H9 (cell line): ENCODE data around the gene DICER1. TPM values are rescaled to one million over a fixed set of nuclear protein-coding genes. Genes with fewer than 3 reads are reported as not detected.

ENCODE experiments used
- DNase-seq: peaks from one replicate; pipeline ENCODE4 v3.0.0-alpha.2; 2017
- H2AFZ ChIP-seq: one replicate; pipeline ENCODE4 v1.6.1; 2013; ENCODE audit warnings: mild to moderate bottlenecking, low read length, control low read depth, moderate library complexity
- H2AK5ac ChIP-seq: 2 replicates; pipeline ENCODE4 v1.6.1; 2013; ENCODE audit warnings: low read length, control low read depth, mixed read lengths; ENCODE audit not compliant: insufficient read length
- H2BK120ac ChIP-seq: one replicate; pipeline ENCODE4 v1.6.1; 2013; ENCODE audit warnings: low read depth, mild to moderate bottlenecking, low read length, control low read depth, inconsistent platforms; ENCODE audit not compliant: poor library complexity, severe bottlenecking
- H2BK12ac ChIP-seq: 2 replicates; pipeline ENCODE4 v1.6.1; 2013; ENCODE audit warnings: low read length, control low read depth, mixed read lengths, low read depth; ENCODE audit not compliant: insufficient read length
- H2BK15ac ChIP-seq: 2 replicates; pipeline ENCODE4 v1.6.1; 2013; ENCODE audit warnings: low read depth, low read length, control low read depth
- H2BK20ac ChIP-seq: one replicate; pipeline ENCODE4 v1.6.1; 2013; ENCODE audit warnings: low read depth, mild to moderate bottlenecking, low read length, control low read depth, inconsistent platforms; ENCODE audit not compliant: poor library complexity, severe bottlenecking
- H2BK5ac ChIP-seq: 2 replicates; pipeline ENCODE4 v1.6.1; 2013; ENCODE audit warnings: low read length, control low read depth, mixed read lengths; ENCODE audit not compliant: insufficient read length
- H3K14ac ChIP-seq: 2 replicates; pipeline ENCODE4 v1.6.1; 2013; ENCODE audit warnings: low read length, control low read depth; ENCODE audit not compliant: insufficient read depth
- H3K18ac ChIP-seq: 2 replicates; pipeline ENCODE4 v1.6.1; 2013; ENCODE audit warnings: low read depth, mild to moderate bottlenecking, mixed read lengths, low read length, control low read depth; ENCODE audit not compliant: insufficient read length
- H3K23ac ChIP-seq: 2 replicates; pipeline ENCODE4 v1.6.1; 2013; ENCODE audit warnings: low read length, control low read depth, mixed read lengths, low read depth; ENCODE audit not compliant: insufficient read length
- H3K23me2 ChIP-seq: 2 replicates; pipeline ENCODE4 v1.6.1; 2013; ENCODE audit warnings: low read depth, mild to moderate bottlenecking, mixed read lengths, low read length, control low read depth; ENCODE audit not compliant: insufficient read length, poor library complexity, severe bottlenecking
- H3K27ac ChIP-seq: 2 replicates; pipeline ENCODE4 v1.5.1; 2013; ENCODE audit warnings: low read length, control low read depth, mixed read lengths, low read depth; ENCODE audit not compliant: insufficient read length
- H3K27me3 ChIP-seq: 2 replicates; pipeline ENCODE4 v1.6.1; 2013; ENCODE audit warnings: low read length, control low read depth, inconsistent platforms; ENCODE audit not compliant: insufficient read depth
- H3K4ac ChIP-seq: 2 replicates; pipeline ENCODE4 v1.6.1; 2013; ENCODE audit warnings: low read depth, mild to moderate bottlenecking, control low read depth, inconsistent platforms, low read length, moderate library complexity
- H3K4me1 ChIP-seq: 2 replicates; pipeline ENCODE4 v1.6.1; 2013; ENCODE audit warnings: low read length, control low read depth, inconsistent platforms; ENCODE audit not compliant: insufficient read depth
- H3K4me2 ChIP-seq: 2 replicates; pipeline ENCODE4 v1.6.1; 2013; ENCODE audit warnings: low read length, control low read depth, mixed read lengths; ENCODE audit not compliant: insufficient read length, insufficient read depth
- H3K56ac ChIP-seq: 2 replicates; pipeline ENCODE4 v1.6.1; 2013; ENCODE audit warnings: low read depth, mild to moderate bottlenecking, mixed read lengths, low read length, control low read depth; ENCODE audit not compliant: insufficient read length
- H3K79me1 ChIP-seq: 2 replicates; pipeline ENCODE4 v1.6.1; 2013; ENCODE audit warnings: low read depth, mild to moderate bottlenecking, moderate library complexity, low read length, control low read depth, inconsistent platforms; ENCODE audit not compliant: insufficient read depth, poor library complexity, severe bottlenecking
- H3K79me2 ChIP-seq: 2 replicates; pipeline ENCODE4 v1.6.1; 2013; ENCODE audit warnings: low read length, control low read depth, inconsistent platforms; ENCODE audit not compliant: insufficient read depth
- H3K9ac ChIP-seq: 2 replicates; pipeline ENCODE4 v1.6.1; 2013; ENCODE audit warnings: low read length, control low read depth, mixed read lengths; ENCODE audit not compliant: insufficient read length; ENCODE audit errors: extremely low read depth
- H3K9me3 ChIP-seq: one replicate; pipeline ENCODE4 v1.6.1; 2013; ENCODE audit warnings: low read depth, low read length, inconsistent platforms; ENCODE audit not compliant: control insufficient read depth
- H3T11ph ChIP-seq: one replicate; pipeline ENCODE4 v1.6.1; 2013; ENCODE audit warnings: mild to moderate bottlenecking, low read length, control low read depth, inconsistent platforms
- H4K20me1 ChIP-seq: one replicate; pipeline ENCODE4 v1.6.1; 2013; ENCODE audit not compliant: control insufficient read depth, insufficient read length, insufficient read depth
- H4K5ac ChIP-seq: 2 replicates; pipeline ENCODE4 v1.6.1; 2013; ENCODE audit warnings: low read depth, mild to moderate bottlenecking, mixed read lengths, low read length, control low read depth; ENCODE audit not compliant: insufficient read length
- H4K8ac ChIP-seq: replicated peaks from 2 replicates; pipeline ENCODE4 v1.6.1; 2013; ENCODE audit warnings: low read length, control low read depth, mixed read lengths, low read depth; ENCODE audit not compliant: insufficient read length
- H4K91ac ChIP-seq: 2 replicates; pipeline ENCODE4 v1.6.1; 2013; ENCODE audit warnings: low read depth, mild to moderate bottlenecking, moderate library complexity, mixed read lengths, low read length, control low read depth; ENCODE audit not compliant: insufficient read length
- H3K27ac Mint-ChIP-seq, 3 experiments: 2 replicates in 2 of 3; 3 replicates in 1 of 3; pipeline ENCODE4 v1.8.0; 2020 to 2021; ENCODE audit warnings: mixed read lengths in 3 of 3, mild to moderate bottlenecking in 1 of 3, moderate library complexity in 1 of 3
- H3K27me3 Mint-ChIP-seq: 2 replicates; pipeline ENCODE4 v1.8.0; 2021; ENCODE audit warnings: low read depth, mild to moderate bottlenecking, moderate library complexity, mixed read lengths
- H3K36me3 Mint-ChIP-seq, 3 experiments: 2 replicates in 2 of 3; 3 replicates in 1 of 3; pipeline ENCODE4 v1.8.0; 2020 to 2021; ENCODE audit warnings: low read depth in 3 of 3, mixed read lengths in 3 of 3; ENCODE audit not compliant: insufficient read depth in 1 of 3
- H3K4me1 Mint-ChIP-seq, 2 experiments: 2 replicates each; pipeline ENCODE4 v1.8.0; 2020; ENCODE audit warnings: mixed read lengths in 2 of 2
- H3K4me3 Mint-ChIP-seq, 2 experiments: 2 replicates in 1 of 2; 3 replicates in 1 of 2; pipeline ENCODE4 v1.8.0; 2020 to 2021; ENCODE audit warnings: mild to moderate bottlenecking in 2 of 2, mixed read lengths in 2 of 2, moderate library complexity in 1 of 2
- H3K9me3 Mint-ChIP-seq, 2 experiments: 2 replicates in 1 of 2; 3 replicates in 1 of 2; pipeline ENCODE4 v1.8.0; 2020; ENCODE audit warnings: mild to moderate bottlenecking in 2 of 2, mixed read lengths in 2 of 2, moderate library complexity in 1 of 2
- WGBS: extraction: QIAGEN DNeasy Blood & Tissue Kit; methylation state at CpG from one replicate; pipeline ENCODE4 v1.1.7; 2013; ENCODE audit warnings: missing lambda C conversion rate, low lambda C conversion rate, mixed read lengths; ENCODE audit not compliant: insufficient read length; ENCODE audit errors: extremely low coverage; 5-methylcytosine and 5-hydroxymethylcytosine counted together
- total RNA-seq: library from RNA; stranded (reverse); gene quantifications from 2 replicates; pipeline ENCODE4 v1.2.1, GENCODE V29; 2021
- TF ChIP-seq, protein P1 (sequence below): fragments of 200-600 bp; sonication (generic); conservative IDR thresholded peaks from 3 replicates; pipeline ENCODE4 v1.8.0; 2021; ENCODE audit warnings: antibody characterized with exemption, mild to moderate bottlenecking

The DICER1 gene
- total RNA-seq, 1 experiment from 2014 or later = 57.0 TPM

GRCh38 chr14:95056476-95056875 lies 100.9 kb downstream of the DICER1 start:
- TF ChIP-seq, protein P1, sequence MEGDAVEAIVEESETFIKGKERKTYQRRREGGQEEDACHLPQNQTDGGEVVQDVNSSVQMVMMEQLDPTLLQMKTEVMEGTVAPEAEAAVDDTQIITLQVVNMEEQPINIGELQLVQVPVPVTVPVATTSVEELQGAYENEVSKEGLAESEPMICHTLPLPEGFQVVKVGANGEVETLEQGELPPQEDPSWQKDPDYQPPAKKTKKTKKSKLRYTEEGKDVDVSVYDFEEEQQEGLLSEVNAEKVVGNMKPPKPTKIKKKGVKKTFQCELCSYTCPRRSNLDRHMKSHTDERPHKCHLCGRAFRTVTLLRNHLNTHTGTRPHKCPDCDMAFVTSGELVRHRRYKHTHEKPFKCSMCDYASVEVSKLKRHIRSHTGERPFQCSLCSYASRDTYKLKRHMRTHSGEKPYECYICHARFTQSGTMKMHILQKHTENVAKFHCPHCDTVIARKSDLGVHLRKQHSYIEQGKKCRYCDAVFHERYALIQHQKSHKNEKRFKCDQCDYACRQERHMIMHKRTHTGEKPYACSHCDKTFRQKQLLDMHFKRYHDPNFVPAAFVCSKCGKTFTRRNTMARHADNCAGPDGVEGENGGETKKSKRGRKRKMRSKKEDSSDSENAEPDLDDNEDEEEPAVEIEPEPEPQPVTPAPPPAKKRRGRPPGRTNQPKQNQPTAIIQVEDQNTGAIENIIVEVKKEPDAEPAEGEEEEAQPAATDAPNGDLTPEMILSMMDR = no peak

More at GRCh38 chr14:95056476-95056875, 100.9 kb downstream of the DICER1 start:
- no peak for DNase-seq
- H3K4me1 Mint-ChIP-seq = peaks cover 0 to 17% of the 10 kb centered on the region in 2 experiments; a peak in 3 of 4 replicates
- H4K5ac ChIP-seq = no peak overlapping the region
- no peak overlapping the region for H3K27ac Mint-ChIP-seq
- no peaks in the 10 kb centered on the region for H3K9me3 ChIP-seq
- no peak overlapping the region for H4K8ac ChIP-seq
- H3K23ac ChIP-seq = no peak overlapping the region
- H3K4me3 Mint-ChIP-seq = no peak overlapping the region
- no peaks in the 10 kb centered on the region for H3K4me1 ChIP-seq
- H3K9me3 Mint-ChIP-seq = no peaks in the 10 kb centered on the region
- H2AK5ac ChIP-seq = no peak overlapping the region
- H2BK5ac ChIP-seq = no peak overlapping the region
- no peaks in the 10 kb centered on the region for H3K79me2 ChIP-seq
- no peak overlapping the region for H2AFZ ChIP-seq
- peaks cover 1% of the 10 kb centered on the region for H3K27me3 Mint-ChIP-seq
- no peak overlapping the region for H3K14ac ChIP-seq
- no CpG with 5 or more reads among the region's 10 CpGs for WGBS
- H3K79me1 ChIP-seq = no peaks in the 10 kb centered on the region
- H3K56ac ChIP-seq = no peak overlapping the region
- no peaks in the 10 kb centered on the region for H3K23me2 ChIP-seq
- H3K9ac ChIP-seq = no peak overlapping the region
- no peak overlapping the region for H4K91ac ChIP-seq
- no peak overlapping the region for H2BK12ac ChIP-seq
- no peak overlapping the region for H2BK20ac ChIP-seq
- no peak overlapping the region for H3K27ac ChIP-seq
- no peaks in the 10 kb centered on the region for H4K20me1 ChIP-seq
- H2BK120ac ChIP-seq = no peak overlapping the region
- H2BK15ac ChIP-seq = no peak overlapping the region
- H3K18ac ChIP-seq = no peak overlapping the region
- H3K27me3 ChIP-seq = no peaks in the 10 kb centered on the region
- H3K4me2 ChIP-seq = no peak overlapping the region
- no peaks in the 10 kb centered on the region for H3K36me3 Mint-ChIP-seq
- no peak overlapping the region for H3K4ac ChIP-seq
- H3T11ph ChIP-seq = no peak overlapping the region
